ENCODE measurements around the gene TMEM164.

Gene TMEM164

DNA sequence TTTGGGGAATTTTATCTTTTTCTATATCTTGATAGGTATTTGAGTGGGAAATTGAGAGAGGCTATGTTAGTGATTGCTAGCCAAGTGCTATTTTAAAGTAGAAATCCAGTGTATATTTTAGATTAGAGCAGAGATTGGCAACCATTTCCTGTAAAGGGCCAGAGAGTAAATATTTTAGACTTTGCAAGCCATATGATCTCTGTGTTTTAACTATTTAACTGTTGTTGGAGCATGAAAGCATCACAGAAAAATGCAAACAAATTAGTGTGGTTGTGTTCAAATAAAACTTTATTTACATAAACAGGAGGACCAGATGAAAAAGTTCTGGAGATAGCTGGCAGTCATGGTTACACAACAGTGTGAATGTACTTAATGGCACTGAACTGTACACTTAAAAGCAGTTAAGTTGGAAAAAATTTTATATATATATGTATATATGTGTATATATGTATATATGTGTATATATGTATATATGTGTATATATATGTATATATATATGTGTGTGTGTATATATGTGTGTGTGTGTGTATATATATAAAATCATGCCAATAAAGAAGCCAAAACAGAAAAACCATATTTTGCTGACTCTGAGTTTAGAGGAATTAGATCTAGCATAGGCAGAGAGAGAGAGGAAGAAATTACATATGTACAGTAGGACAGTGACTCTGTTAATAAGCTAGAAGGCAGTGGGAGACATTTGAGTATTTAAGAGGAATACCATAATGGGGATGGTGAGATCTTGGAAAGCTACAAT lies 83.4 kb downstream of the TMEM164 start:
- no peak for DNase-seq

GRCh38 chrX:110086916-110087484 lies 84.1 kb downstream of the TMEM164 start:
- no peak for DNase-seq

- no peak for DNase-seq
Measured at GRCh38 chrX:110087485-110088356, 84.8 kb downstream of the TMEM164 start.

- DNase-seq: no peak
Measured at GRCh38 chrX:110089656-110090403, 86.9 kb downstream of the TMEM164 start.

DNA sequence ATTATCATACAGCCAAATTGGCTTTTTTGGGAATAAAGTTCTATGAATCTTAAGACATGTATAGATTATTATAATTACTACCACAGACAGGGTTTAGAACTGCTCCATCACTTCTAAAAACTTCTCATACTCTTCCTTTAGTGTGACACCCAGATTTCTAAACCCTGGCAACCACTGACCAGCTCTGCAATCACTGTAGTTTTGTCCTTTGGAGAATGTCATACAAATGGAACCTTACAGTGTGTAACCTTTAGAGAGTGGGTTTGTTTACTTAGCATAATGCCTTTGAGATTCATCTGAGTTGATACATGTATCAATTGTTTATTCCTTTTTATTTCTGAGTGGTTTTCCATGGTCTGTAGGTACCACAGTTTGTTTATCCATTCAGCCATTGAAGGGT lies 95.0 kb downstream of the TMEM164 start:
- DNase-seq: no peak

- DNase-seq: no peak
Measured at GRCh38 chrX:110103344-110103743, 100.4 kb downstream of the TMEM164 start.

GRCh38 chrX:110104078-110104477 lies 101.2 kb downstream of the TMEM164 start:
- DNase-seq: no peak

DNA sequence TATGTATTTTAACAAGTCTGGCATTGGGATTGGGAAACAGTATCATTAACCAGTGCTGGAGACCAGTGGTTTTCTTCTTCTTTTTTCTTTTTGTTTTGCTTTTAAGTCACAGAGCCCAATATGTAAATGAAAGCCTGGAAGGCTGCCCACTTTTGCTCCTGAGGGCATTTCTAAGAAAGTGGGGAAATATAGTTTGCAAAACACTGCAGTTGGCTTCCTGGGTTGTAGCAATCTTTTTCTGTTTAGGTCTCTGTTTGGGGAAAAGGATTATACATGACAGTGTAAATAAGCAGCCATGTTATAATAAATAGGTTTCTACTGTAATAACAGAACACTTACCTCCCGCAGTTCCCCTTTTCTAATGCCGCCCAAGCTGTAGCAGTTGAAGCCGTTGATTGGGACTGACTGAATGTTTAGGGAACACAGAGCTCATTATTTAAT lies 105.5 kb downstream of the TMEM164 start:
- no peak for DNase-seq

GRCh38 chrX:110114260-110114776 lies 111.4 kb downstream of the TMEM164 start:
- no peak for DNase-seq

GRCh38 chrX:110116066-110116980 lies 113.4 kb downstream of the TMEM164 start:
- DNase-seq: no peak

- no peak for DNase-seq
Measured at GRCh38 chrX:110118530-110118929, 115.6 kb downstream of the TMEM164 start.

GRCh38 chrX:110119480-110119879 lies 116.6 kb downstream of the TMEM164 start:
- no peak for DNase-seq

GRCh38 chrX:110120025-110120424 lies 117.1 kb downstream of the TMEM164 start:
- DNase-seq: no peak

- no peak for DNase-seq
Measured at GRCh38 chrX:110123331-110123782, 120.4 kb downstream of the TMEM164 start.

GRCh38 chrX:110125446-110126162 lies 122.7 kb downstream of the TMEM164 start:
- no peak for DNase-seq

DNA sequence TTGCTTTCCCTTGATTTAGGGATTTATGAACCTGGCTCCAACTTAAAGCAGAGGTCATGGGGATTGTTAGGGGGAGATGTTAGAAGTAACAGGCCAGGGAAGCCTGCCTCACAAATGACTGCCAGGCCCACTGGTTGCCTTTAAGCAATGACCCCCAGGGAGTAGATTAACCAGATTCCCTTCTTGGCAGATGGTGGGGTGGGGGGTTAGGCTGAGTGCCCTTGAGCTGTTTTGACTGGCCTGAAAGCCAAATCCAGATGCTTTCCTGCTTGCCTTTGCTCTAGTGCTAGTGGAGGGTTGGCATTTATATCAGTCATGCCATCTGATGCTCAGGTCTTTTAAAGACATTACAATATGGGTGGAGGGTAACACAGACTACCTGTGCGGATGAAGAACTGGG lies 128.1 kb downstream of the TMEM164 start:
- DNase-seq: no peak

DNA sequence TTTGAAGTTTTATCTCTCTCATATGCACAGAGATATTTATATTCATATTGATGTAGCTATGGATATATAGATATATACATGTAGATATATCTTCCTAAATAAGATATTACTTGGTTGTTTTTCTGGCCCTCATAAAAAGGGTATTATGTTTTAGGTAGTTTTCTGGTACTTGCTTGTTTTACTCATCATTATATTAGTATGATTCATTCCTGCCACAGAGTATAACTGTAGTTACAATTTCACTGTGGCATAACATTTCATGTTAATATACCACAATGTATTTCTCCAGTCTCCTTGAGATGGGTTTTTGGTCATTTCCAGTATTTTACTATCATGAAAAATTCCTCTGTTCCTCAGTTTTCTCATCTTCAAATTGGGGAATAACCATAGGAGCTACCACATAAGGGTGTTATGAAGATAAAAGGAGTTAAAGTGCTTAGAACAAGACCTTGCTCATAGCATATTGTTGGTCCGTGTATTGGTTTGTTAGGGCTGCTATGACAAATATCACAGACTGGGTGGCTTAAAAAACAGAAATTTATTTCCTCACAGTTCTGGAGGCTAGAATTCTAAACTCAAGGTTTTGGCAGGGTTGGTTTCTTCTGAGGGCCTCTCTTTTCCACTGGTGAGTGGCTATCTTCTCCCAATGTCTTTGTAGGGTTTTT lies 129.7 kb downstream of the TMEM164 start:
- DNase-seq: no peak

GRCh38 chrX:110133735-110134370 lies 130.9 kb downstream of the TMEM164 start:
- no peak for DNase-seq

DNA sequence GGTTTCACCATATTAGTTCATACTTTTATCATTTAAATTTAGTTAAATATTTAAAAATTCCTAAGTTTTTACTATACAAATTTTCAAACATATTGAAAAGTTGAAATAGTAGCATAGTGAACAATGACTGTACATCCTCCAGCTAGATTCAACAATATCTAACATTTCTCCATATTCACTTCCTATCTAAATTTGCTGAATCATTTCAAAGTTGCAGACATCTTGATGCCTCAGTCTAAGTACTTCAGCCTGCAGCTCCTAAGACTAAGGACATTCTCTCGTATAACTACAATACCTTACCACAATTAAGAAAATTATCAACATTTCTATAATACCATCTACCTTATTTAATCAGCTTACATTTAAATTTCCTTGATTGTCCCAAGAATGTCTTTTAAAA lies 132.7 kb downstream of the TMEM164 start:
- no peak for DNase-seq

- no peak for DNase-seq
Measured at GRCh38 chrX:110136136-110136535, 133.2 kb downstream of the TMEM164 start.

Measured in activated CD8-positive, alpha-beta memory T cell treated with anti-CD3 and anti-CD28 coated beads, Interleukin-2, amount 50 U/mL, for 4 hours (primary cell).